HCT116 (cell line): ENCODE results near the gene NDUFA9. TPM values are rescaled to one million over a fixed set of nuclear protein-coding genes. Genes with fewer than 3 reads are reported as not detected.

ENCODE experiments used
- ATAC-seq: fragments of 200-7000 bp; cut with Tn5 transposase; 2 replicates; pipeline ENCODE4 v1.9.1; 2020; ENCODE audit warnings: mild to moderate bottlenecking, moderate library complexity
- BruUV-seq: library from RNA; stranded (reverse); fragments of 400-500 nt; replicated peaks from 2 replicates; lab custom pipeline; 2021; lab: Mats Ljungman, UMichigan
- CTCF ChIA-PET: fragments of 300-600 bp; sonication (Branson Sonifier 250); formaldehyde crosslinking; loops from one replicate; lab custom pipeline; 2021; ENCODE audit warnings: antibody characterized with exemption; lab: Charles Lee
- POLR2A ChIA-PET: fragments of 300-600, 350-600 bp; sonication (Branson Sonifier 250); formaldehyde crosslinking; loops from one replicate; lab custom pipeline; 2021; ENCODE audit warnings: antibody characterized with exemption; lab: Charles Lee
- RAD21 ChIA-PET, 2 experiments: fragments of 300-600 bp; sonication (Branson Sonifier 250); formaldehyde crosslinking; loops; one replicate each; lab custom pipeline; 2023; ENCODE audit warnings: low total read pairs in 2 of 2; ENCODE audit not compliant: uncharacterized antibody in 2 of 2, unreplicated experiment in 2 of 2, low non-redundant PET in 1 of 2; lab: Charles Lee
- DNase-seq: peaks from one replicate; pipeline ENCODE4 v3.0.0-alpha.2; 2010; ENCODE audit warnings: low read depth, low spot score
- H2AFZ ChIP-seq: fragments of 200-600 bp; shearing (Covaris generic), sonication (generic); 2 replicates; pipeline ENCODE4 v1.6.1; 2017; ENCODE audit warnings: low read depth, mixed run types, mixed read lengths, antibody characterized with exemption, low read length; ENCODE audit not compliant: poor library complexity, severe bottlenecking
- H3K27ac ChIP-seq: 2 replicates; pipeline ENCODE4 v1.5.1; 2012; ENCODE audit warnings: low read depth, low read length
- H3K27me3 ChIP-seq: fragments of 200-600 bp; sonication (generic); 2 replicates; pipeline ENCODE4 v1.6.1; 2016; ENCODE audit warnings: mixed run types, low read length, mixed read lengths; ENCODE audit not compliant: insufficient read depth
- H3K36me3 ChIP-seq, 2 experiments: fragments of 200-500 bp in 1 of 2; fragments of 200-600 bp in 1 of 2; sonication (Bioruptor generic) in 1 of 2; sonication (generic) in 1 of 2; 2 replicates each; pipeline versions ENCODE4 v1.5.1 to v1.6.1; 2014 to 2016; ENCODE audit warnings: low read length in 2 of 2, inconsistent platforms in 1 of 2, mixed read lengths in 1 of 2, mixed run types in 1 of 2; ENCODE audit not compliant: insufficient read depth in 2 of 2, control insufficient read depth in 1 of 2
- H3K4me1 ChIP-seq, 2 experiments: fragments of 200-600 bp in 1 of 2; sonication (generic) in 1 of 2; 2 replicates each; pipeline versions ENCODE4 v1.5.1 to v1.6.1; 2012 to 2017; ENCODE audit warnings: low read length in 2 of 2, inconsistent platforms in 1 of 2, mild to moderate bottlenecking in 1 of 2, mixed read lengths in 1 of 2, mixed run types in 1 of 2, moderate library complexity in 1 of 2; ENCODE audit not compliant: insufficient read depth in 2 of 2, control insufficient read depth in 1 of 2
- H3K4me2 ChIP-seq: fragments of 200-600 bp; sonication (generic); 2 replicates; pipeline ENCODE4 v1.6.1; 2017; ENCODE audit warnings: mixed run types, low read length, mixed read lengths
- H3K4me3 ChIP-seq, 2 experiments: fragments of 200-600 bp in 1 of 2; sonication (generic) in 1 of 2; replicated peaks in 1 of 2; 2 replicates each; pipeline ENCODE4 v1.5.1; 2011 to 2016; ENCODE audit warnings: low read length in 2 of 2, control low read depth in 1 of 2, low read depth in 1 of 2, mild to moderate bottlenecking in 1 of 2, mixed read lengths in 1 of 2, mixed run types in 1 of 2
- H3K79me2 ChIP-seq: fragments of 200-600 bp; sonication (generic); 2 replicates; pipeline ENCODE4 v1.6.1; 2017; ENCODE audit warnings: mild to moderate bottlenecking, mixed run types, low read length, moderate library complexity, mixed read lengths; ENCODE audit not compliant: insufficient read depth
- H3K9ac ChIP-seq: fragments of 200-600 bp; sonication (generic); 2 replicates; pipeline ENCODE4 v1.6.1; 2016; ENCODE audit warnings: low read length, mixed read lengths
- H3K9me2 ChIP-seq: fragments of 200-600 bp; sonication (generic), shearing (Covaris generic); 2 replicates; pipeline ENCODE4 v1.6.1; 2017; ENCODE audit warnings: mixed run types, mild to moderate bottlenecking, moderate library complexity; ENCODE audit not compliant: insufficient read depth
- H3K9me3 ChIP-seq, 2 experiments: fragments of 200-500 bp in 1 of 2; fragments of 200-600 bp in 1 of 2; sonication (Bioruptor generic) in 1 of 2; sonication (generic) in 1 of 2; 2 replicates each; pipeline ENCODE4 v1.6.1; 2014 to 2017; ENCODE audit warnings: low read length in 2 of 2, mixed read lengths in 2 of 2, inconsistent platforms in 1 of 2, low read depth in 1 of 2, mild to moderate bottlenecking in 1 of 2, mixed run types in 1 of 2, moderate library complexity in 1 of 2; ENCODE audit not compliant: control insufficient read depth in 1 of 2, insufficient read depth in 1 of 2
- H4K20me1 ChIP-seq: fragments of 200-600 bp; sonication (generic), shearing (Covaris generic); 2 replicates; pipeline ENCODE4 v1.6.1; 2017; ENCODE audit warnings: mixed run types, mild to moderate bottlenecking, moderate library complexity; ENCODE audit not compliant: insufficient read depth
- CEBPB ChIP-seq: IDR thresholded peaks from 2 replicates; pipeline ENCODE4 v1.6.1; 2012; ENCODE audit warnings: low read depth
- EGR1 ChIP-seq: IDR thresholded peaks from 2 replicates; pipeline ENCODE4 v1.6.1; 2012; ENCODE audit warnings: low read depth
- EZH2phosphoT487 ChIP-seq: fragments of 200-600 bp; IDR thresholded peaks from 2 replicates; pipeline ENCODE4 v1.6.1; 2018; ENCODE audit warnings: antibody characterized with exemption, borderline replicate concordance
- FOSL1 ChIP-seq: IDR thresholded peaks from 2 replicates; pipeline ENCODE4 v1.6.1; 2012; ENCODE audit warnings: low read depth
- MAX ChIP-seq: IDR thresholded peaks from 2 replicates; pipeline ENCODE4 v1.6.1; 2012
- POLR2A ChIP-seq: IDR thresholded peaks from 2 replicates; pipeline ENCODE4 v1.7.0; 2011; ENCODE audit warnings: borderline replicate concordance; ENCODE audit not compliant: insufficient read depth, insufficient read length; ENCODE audit errors: extremely low read depth
- POLR2AphosphoS5 ChIP-seq: IDR thresholded peaks from 2 replicates; pipeline ENCODE4 v1.6.1; 2011; ENCODE audit warnings: mild to moderate bottlenecking, low read depth, low read length, moderate library complexity
- RAD21 ChIP-seq: IDR thresholded peaks from 2 replicates; pipeline ENCODE4 v1.6.1; 2012; ENCODE audit warnings: low read depth, mild to moderate bottlenecking
- TCF7L2 ChIP-seq: IDR thresholded peaks from 2 replicates; pipeline ENCODE4 v1.7.0; 2011; ENCODE audit warnings: borderline replicate concordance, inconsistent platforms; ENCODE audit not compliant: insufficient read depth, insufficient read length; ENCODE audit errors: extremely low read depth
- YY1 ChIP-seq: IDR thresholded peaks from 2 replicates; pipeline ENCODE4 v1.6.1; 2011; ENCODE audit warnings: low read length, low read depth, moderate library complexity, mild to moderate bottlenecking; ENCODE audit not compliant: insufficient replicate concordance; ENCODE audit errors: extremely low read depth
- ZFX ChIP-seq: fragments of 450-650 bp; IDR thresholded peaks from 2 replicates; pipeline ENCODE4 v1.6.1; 2017
- intact Hi-C: fragments of 100-400 bp; cut with micrococcal nuclease; formaldehyde crosslinking; loops from 2 replicates; pipeline ENCODE4 v1.10.0; 2022
- total RNA-seq: library from RNA; stranded (reverse); gene quantifications from one replicate; pipeline ENCODE4 v1.2.1, GENCODE V29; 2021; ENCODE audit not compliant: unreplicated experiment

NDUFA9 gene
- total RNA-seq, 1 experiment from 2014 or later, result 95.4 TPM

- no peaks in the 10 kb centered on the region for H3K9me3 ChIP-seq
- H3K36me3 ChIP-seq, result no peaks in the 10 kb centered on the region
- H3K4me2 ChIP-seq, result no peak overlapping the region
- TF ChIP-seq FOSL1, result no peak
- TF ChIP-seq POLR2AphosphoS5, result no peak
- no peak for TF ChIP-seq TCF7L2
- no peak for TF ChIP-seq ZFX
- no peak for TF ChIP-seq YY1
- TF ChIP-seq POLR2A, result no peak
- TF ChIP-seq MAX, result no peak
- TF ChIP-seq RAD21, result no peak
- no peak for TF ChIP-seq EGR1
- POLR2A ChIA-PET, result no interaction called here
- CTCF ChIA-PET, result no interaction called here
- intact Hi-C loops, result no loop called here
- H2AFZ ChIP-seq, result no peak overlapping the region
- DNase-seq (no peak), ATAC-seq (no peak)
- H3K79me2 ChIP-seq, result no peaks in the 10 kb centered on the region
- H4K20me1 ChIP-seq, result no peaks in the 10 kb centered on the region
- no peaks in the 10 kb centered on the region for H3K4me1 ChIP-seq
- H3K27me3 ChIP-seq, result peaks cover 22% of the 10 kb centered on the region
- RAD21 ChIA-PET, result no interaction called here
- H3K27ac ChIP-seq, result no peak overlapping the region
- H3K9me2 ChIP-seq, result no peaks in the 10 kb centered on the region
- H3K9ac ChIP-seq, result no peak overlapping the region
- no peak overlapping the region for H3K4me3 ChIP-seq
- no TSS peak for BruUV-seq
Observed at GRCh38 chr12:4628406-4628805, 20.5 kb upstream of the NDUFA9 start.

- Histone ChIP-seq H4K20me1 (no peaks in the 10 kb centered on the region), H3K4me2 (no peak overlapping the region), H3K4me3 (no peak overlapping the region), H2AFZ (no peak overlapping the region), H3K27ac (no peak overlapping the region), H3K79me2 (no peaks in the 10 kb centered on the region), H3K36me3 (no peaks in the 10 kb centered on the region), H3K9me2 (no peaks in the 10 kb centered on the region), H3K9me3 (no peaks in the 10 kb centered on the region), H3K9ac (no peak overlapping the region), H3K4me1 (no peaks in the 10 kb centered on the region), H3K27me3 (peaks cover 15% of the 10 kb centered on the region)
- ChIA-PET CTCF (no interaction called here), POLR2A (no interaction called here), RAD21 (no interaction called here)
- DNase-seq, result no peak
- no peak for ATAC-seq
- intact Hi-C loops, result no loop called here
- no TSS peak for BruUV-seq
- no peak for TF ChIP-seq CEBPB
- TF ChIP-seq EGR1, result no peak
- no peak for TF ChIP-seq EZH2phosphoT487
Observed at GRCh38 chr12:4630262-4630661, 18.7 kb upstream of the NDUFA9 start.
